Parathyroid adenoma (tissue), 2 donors: ENCODE data around the gene GPAT2.
"Not testable (repeated sequence)": the region's sequence is repeated elsewhere in the genome, so short reads cannot be mapped to it uniquely, and the experiment has no call there.

Experiments
- H2AFZ ChIP-seq: fragments of 300-600 bp; sonication (generic); one replicate; pipeline ENCODE4 v1.7.0; 2017; ENCODE audit warnings: antibody characterized with exemption, mild to moderate bottlenecking
- H3K27ac ChIP-seq: fragments of 300-600 bp; sonication (generic); one replicate; pipeline ENCODE4 v1.7.0; 2017
- H3K27me3 ChIP-seq: fragments of 300-600 bp; sonication (generic); one replicate; pipeline ENCODE4 v1.7.0; 2017; ENCODE audit warnings: low read length; ENCODE audit not compliant: control insufficient read depth, insufficient read depth
- H3K36me3 ChIP-seq: fragments of 300-600 bp; sonication (generic); one replicate; pipeline ENCODE4 v1.7.0; 2017; ENCODE audit warnings: low read length; ENCODE audit not compliant: control insufficient read depth, insufficient read depth
- H3K4me1 ChIP-seq: fragments of 300-600 bp; sonication (generic); one replicate; pipeline ENCODE4 v1.7.0; 2017; ENCODE audit warnings: control low read depth
- H3K4me2 ChIP-seq: fragments of 300-600 bp; sonication (generic); one replicate; pipeline ENCODE4 v1.7.0; 2017; ENCODE audit warnings: low read length
- H3K4me3 ChIP-seq: fragments of 300-600 bp; sonication (generic); one replicate; pipeline ENCODE4 v1.7.0; 2017; ENCODE audit warnings: low read depth, low read length
- H3K79me2 ChIP-seq: fragments of 300-600 bp; sonication (generic); one replicate; pipeline ENCODE4 v1.7.0; 2017; ENCODE audit warnings: control low read depth
- H3K9ac ChIP-seq: fragments of 300-600 bp; sonication (generic); one replicate; pipeline ENCODE4 v1.7.0; 2017; ENCODE audit warnings: mild to moderate bottlenecking
- H3K9me3 ChIP-seq: fragments of 300-600 bp; sonication (generic); one replicate; pipeline ENCODE4 v1.7.0; 2017; ENCODE audit warnings: low read length; ENCODE audit not compliant: control insufficient read depth
- donor health status: primary hyperparathyroidism.

The GPAT2 gene

GRCh38 chr2:96012792-96013264, 21.9 kb downstream of the GPAT2 start:
- H3K79me2 ChIP-seq, H3K4me1 ChIP-seq, H3K9me3 ChIP-seq, H3K27ac ChIP-seq, H3K27me3 ChIP-seq, H3K4me2 ChIP-seq, H3K36me3 ChIP-seq, H2AFZ ChIP-seq, H3K9ac ChIP-seq, H3K4me3 ChIP-seq: not testable (repeated sequence)

GRCh38 chr2:96012086-96012791, 22.5 kb downstream of the GPAT2 start:
- H2AFZ ChIP-seq, H3K27ac ChIP-seq, H3K9me3 ChIP-seq, H3K9ac ChIP-seq, H3K27me3 ChIP-seq, H3K36me3 ChIP-seq, H3K79me2 ChIP-seq, H3K4me2 ChIP-seq, H3K4me1 ChIP-seq, H3K4me3 ChIP-seq: not testable (repeated sequence)

- not testable (repeated sequence) for H3K27me3 ChIP-seq, H3K27ac ChIP-seq, H3K4me2 ChIP-seq, H3K9me3 ChIP-seq, H3K4me3 ChIP-seq, H3K36me3 ChIP-seq, H3K9ac ChIP-seq, H3K79me2 ChIP-seq, H3K4me1 ChIP-seq
- H2AFZ ChIP-seq: peak overlapping the region; percentile 38
Observed at GRCh38 chr2:96011129-96011455, 23.6 kb downstream of the GPAT2 start.

GRCh38 chr2:96010320-96011128, 24.2 kb downstream of the GPAT2 start:
- H3K27me3 ChIP-seq, H3K4me1 ChIP-seq, H3K9me3 ChIP-seq, H3K36me3 ChIP-seq, H3K79me2 ChIP-seq, H3K9ac ChIP-seq: not testable (repeated sequence)
- Histone ChIP-seq H3K27ac (peak overlapping the region; percentile 45), H2AFZ (peak overlapping the region; percentile 97), H3K4me2 (peak overlapping the region; percentile 62), H3K4me3 (peak overlapping the region; percentile 52)

- H3K79me2 ChIP-seq, H3K36me3 ChIP-seq, H3K4me1 ChIP-seq, H3K9me3 ChIP-seq, H3K9ac ChIP-seq, H3K27me3 ChIP-seq: not testable (repeated sequence)
- Histone ChIP-seq H3K4me2 (peak overlapping the region; percentile 62), H2AFZ (peak overlapping the region; percentile 97), H3K4me3 (peak overlapping the region; percentile 52), H3K27ac (peak overlapping the region; percentile 45)
Observed at GRCh38 chr2:96009833-96010232, 24.9 kb downstream of the GPAT2 start.

- H3K4me2 ChIP-seq: not testable (repeated sequence)
Observed at GRCh38 chr2:96008051-96008450, 26.7 kb downstream of the GPAT2 start.

GRCh38 chr2:96006248-96006647, 28.5 kb downstream of the GPAT2 start:
- H3K9ac ChIP-seq, H3K79me2 ChIP-seq, H3K4me2 ChIP-seq, H3K27ac ChIP-seq, H3K4me1 ChIP-seq, H3K9me3 ChIP-seq, H3K27me3 ChIP-seq, H3K4me3 ChIP-seq, H2AFZ ChIP-seq, H3K36me3 ChIP-seq: not testable (repeated sequence)

More at GRCh38 chr2:96008051-96008450, 26.7 kb downstream of the GPAT2 start:
- not testable (repeated sequence) for H3K9ac ChIP-seq, H2AFZ ChIP-seq, H3K27me3 ChIP-seq, H3K79me2 ChIP-seq, H3K4me3 ChIP-seq, H3K4me1 ChIP-seq, H3K27ac ChIP-seq, H3K9me3 ChIP-seq, H3K36me3 ChIP-seq
